CD14-positive monocyte (primary cell): Measurements from ENCODE around the gene EPHA2. TPM values are rescaled to one million over a fixed set of nuclear protein-coding genes. Genes with fewer than 3 reads are reported as not detected.
"Not testable (repeated sequence)": the region's sequence is repeated elsewhere in the genome, so short reads cannot be mapped to it uniquely, and the experiment has no call there.

Experiments used
- DNase-seq, 3 donors: peaks; one replicate each; pipeline ENCODE4 v3.0.0-alpha.2; 2011 to 2022
- H2AFZ ChIP-seq: 2 replicates; pipeline ENCODE4 v1.6.0; 2012; ENCODE audit warnings: mild to moderate bottlenecking, low read depth, low read length, inconsistent platforms; ENCODE audit not compliant: insufficient read depth, poor library complexity, severe bottlenecking
- H3K27ac ChIP-seq, 2 donors: 1 replicate in 1 of 2; 2 replicates in 1 of 2; pipeline ENCODE4 v1.5.1; 2012 to 2013; ENCODE audit warnings: low read length in 2 of 2, control low read depth in 1 of 2, inconsistent platforms in 1 of 2, low read depth in 1 of 2, mild to moderate bottlenecking in 1 of 2
- H3K27me3 ChIP-seq, 2 donors: one replicate each; pipeline versions ENCODE4 v1.6.0 to v1.6.1; 2011 to 2013; ENCODE audit warnings: low read length in 2 of 2; ENCODE audit not compliant: control insufficient read depth in 2 of 2, insufficient read depth in 2 of 2
- H3K36me3 ChIP-seq, 2 donors: replicated peaks in 1 of 2; 1 replicate in 1 of 2; 2 replicates in 1 of 2; pipeline versions ENCODE4 v1.5.1 to v1.6.1; 2012 to 2013; ENCODE audit warnings: low read length in 2 of 2, control low read depth in 1 of 2, inconsistent platforms in 1 of 2, mild to moderate bottlenecking in 1 of 2; ENCODE audit not compliant: insufficient read depth in 2 of 2, control insufficient read depth in 1 of 2
- H3K4me1 ChIP-seq, 2 donors: 1 replicate in 1 of 2; 2 replicates in 1 of 2; pipeline versions ENCODE4 v1.5.1 to v1.6.1; 2012 to 2013; ENCODE audit warnings: low read length in 2 of 2, control low read depth in 1 of 2, inconsistent platforms in 1 of 2, mild to moderate bottlenecking in 1 of 2, moderate library complexity in 1 of 2; ENCODE audit not compliant: insufficient read depth in 2 of 2, control insufficient read depth in 1 of 2
- H3K4me2 ChIP-seq: replicated peaks from 2 replicates; pipeline ENCODE3; 2012; ENCODE audit warnings: low read length, moderate library complexity, mild to moderate bottlenecking; ENCODE audit not compliant: poor library complexity, severe bottlenecking; ENCODE audit errors: extremely low read depth
- H3K4me3 ChIP-seq, 3 experiments: fragments of 200-600 bp in 1 of 3; sonication (generic) in 1 of 3; replicated peaks in 1 of 3; 1 replicate in 2 of 3; 2 replicates in 1 of 3; pipeline ENCODE4 v1.5.1; 2011 to 2013; ENCODE audit warnings: low read length in 3 of 3, mild to moderate bottlenecking in 3 of 3, control low read depth in 2 of 3, low read depth in 2 of 3, inconsistent platforms in 1 of 3, moderate library complexity in 1 of 3
- H3K79me2 ChIP-seq: 2 replicates; pipeline ENCODE4 v1.6.0; 2012; ENCODE audit warnings: mild to moderate bottlenecking, control low read depth, inconsistent platforms, low read length, moderate library complexity; ENCODE audit not compliant: insufficient read depth
- H3K9ac ChIP-seq: 2 replicates; pipeline ENCODE4 v1.6.0; 2017; ENCODE audit warnings: low read length, mild to moderate bottlenecking; ENCODE audit not compliant: insufficient read depth, poor library complexity, severe bottlenecking
- H3K9me3 ChIP-seq, 2 donors: replicated peaks in 1 of 2; 1 replicate in 1 of 2; 2 replicates in 1 of 2; pipeline versions ENCODE4 v1.5.1 to v1.6.1; 2012 to 2013; ENCODE audit warnings: low read length in 2 of 2, control low read depth in 1 of 2; ENCODE audit not compliant: control insufficient read depth in 1 of 2, insufficient read depth in 1 of 2
- H4K20me1 ChIP-seq: 2 replicates; pipeline ENCODE4 v1.6.0; 2012; ENCODE audit warnings: mild to moderate bottlenecking, low read length, control low read depth, moderate library complexity; ENCODE audit not compliant: insufficient read depth
- H3K27ac Mint-ChIP-seq, 7 donors: one replicate each; pipeline ENCODE4 v1.8.0; 2020; ENCODE audit warnings: mild to moderate bottlenecking in 7 of 7, mixed read lengths in 7 of 7, moderate library complexity in 6 of 7, inconsistent platforms in 2 of 7
- H3K27me3 Mint-ChIP-seq, 3 donors: one replicate each; pipeline ENCODE4 v1.8.0; 2021 to 2022; ENCODE audit warnings: low read depth in 3 of 3, mild to moderate bottlenecking in 3 of 3, mixed read lengths in 3 of 3, moderate library complexity in 3 of 3, inconsistent platforms in 1 of 3
- H3K36me3 Mint-ChIP-seq, 2 donors: one replicate each; pipeline ENCODE4 v1.8.0; 2020; ENCODE audit warnings: mixed read lengths in 2 of 2, inconsistent platforms in 1 of 2, mild to moderate bottlenecking in 1 of 2
- H3K4me1 Mint-ChIP-seq: one replicate; pipeline ENCODE4 v1.8.0; 2020; ENCODE audit warnings: mild to moderate bottlenecking, mixed read lengths
- H3K4me3 Mint-ChIP-seq, 2 donors: one replicate each; pipeline ENCODE4 v1.8.0; 2020; ENCODE audit warnings: mild to moderate bottlenecking in 2 of 2, mixed read lengths in 2 of 2, moderate library complexity in 1 of 2
- H3K9me3 Mint-ChIP-seq, 7 donors: one replicate each; pipeline ENCODE4 v1.8.0; 2020 to 2022; ENCODE audit warnings: mixed read lengths in 7 of 7, mild to moderate bottlenecking in 6 of 7, moderate library complexity in 6 of 7, inconsistent platforms in 2 of 7
- WGBS: methylation state at CpG from one replicate; pipeline ENCODE4 v1.1.5; 2013; ENCODE audit warnings: missing lambda C conversion rate; ENCODE audit not compliant: insufficient coverage; 5-methylcytosine and 5-hydroxymethylcytosine counted together
- intact Hi-C, 2 donors: fragments of 100-400 bp; cut with micrococcal nuclease; formaldehyde crosslinking; loops; one replicate each; pipeline versions ENCODE4 v1.15.0 to v1.15.1; 2023
- polyA plus RNA-seq, 3 donors: library from polyadenylated mRNA; depleted of rRNA in 1 of 3; unstranded in 2 of 3; stranded (reverse) in 1 of 3; fragments of 300-500 nt in 2 of 3; fragments of >200 nt in 1 of 3; fragmentation: Illumina TruSeq in 2 of 3; gene quantifications; 1 replicate in 2 of 3; 2 replicates in 1 of 3; pipeline ENCODE4 v1.2.3, GENCODE V29; 2012 to 2021
- TF ChIP-seq, protein P1 (sequence below): fragments of 200-600 bp; IDR thresholded peaks from one replicate; pipeline ENCODE4 v1.8.0; 2022; ENCODE audit warnings: antibody characterized with exemption, mild to moderate bottlenecking

Gene EPHA2
- polyA plus RNA-seq, 3 donors: 0.03 TPM; not detected in 2

DNA sequence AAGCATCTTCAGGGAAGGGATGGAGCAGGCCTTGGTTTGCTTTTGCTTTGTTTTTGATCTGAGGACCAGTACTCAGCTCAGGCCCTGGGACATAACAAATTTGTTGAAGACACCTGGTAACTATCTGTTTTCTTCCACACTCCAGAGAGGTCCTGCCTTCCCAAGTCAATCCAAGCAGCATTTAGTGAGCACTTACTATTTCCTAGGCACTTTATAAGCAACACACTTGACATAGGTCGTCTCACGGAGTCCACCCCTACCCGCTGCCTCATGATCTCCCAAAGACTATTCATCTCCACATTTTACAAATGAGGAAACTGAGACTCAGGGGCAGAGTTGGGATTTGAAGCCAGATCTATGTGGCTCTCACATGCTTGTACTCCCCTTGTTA lies 14.4 kb upstream of the EPHA2 start:
- no peak overlapping the region for H3K4me3 Mint-ChIP-seq
- no peaks in the 10 kb centered on the region for H3K79me2 ChIP-seq
- H3K27me3 Mint-ChIP-seq: peaks cover 37 to 55% (median 47%) of the 10 kb centered on the region in 3 donors
- no peaks in the 10 kb centered on the region for H4K20me1 ChIP-seq
- H3K36me3 Mint-ChIP-seq: no peaks in the 10 kb centered on the region
- H3K36me3 ChIP-seq: no peaks in the 10 kb centered on the region
- H2AFZ ChIP-seq: no peak overlapping the region
- no peak for DNase-seq
- no peak overlapping the region for H3K27ac Mint-ChIP-seq
- H3K4me2 ChIP-seq: no peak overlapping the region
- no CpG with 5 or more reads among the region's 3 CpGs for WGBS
- intact Hi-C loops: no loop called here
- no peak overlapping the region for H3K27ac ChIP-seq
- TF ChIP-seq, protein P1, sequence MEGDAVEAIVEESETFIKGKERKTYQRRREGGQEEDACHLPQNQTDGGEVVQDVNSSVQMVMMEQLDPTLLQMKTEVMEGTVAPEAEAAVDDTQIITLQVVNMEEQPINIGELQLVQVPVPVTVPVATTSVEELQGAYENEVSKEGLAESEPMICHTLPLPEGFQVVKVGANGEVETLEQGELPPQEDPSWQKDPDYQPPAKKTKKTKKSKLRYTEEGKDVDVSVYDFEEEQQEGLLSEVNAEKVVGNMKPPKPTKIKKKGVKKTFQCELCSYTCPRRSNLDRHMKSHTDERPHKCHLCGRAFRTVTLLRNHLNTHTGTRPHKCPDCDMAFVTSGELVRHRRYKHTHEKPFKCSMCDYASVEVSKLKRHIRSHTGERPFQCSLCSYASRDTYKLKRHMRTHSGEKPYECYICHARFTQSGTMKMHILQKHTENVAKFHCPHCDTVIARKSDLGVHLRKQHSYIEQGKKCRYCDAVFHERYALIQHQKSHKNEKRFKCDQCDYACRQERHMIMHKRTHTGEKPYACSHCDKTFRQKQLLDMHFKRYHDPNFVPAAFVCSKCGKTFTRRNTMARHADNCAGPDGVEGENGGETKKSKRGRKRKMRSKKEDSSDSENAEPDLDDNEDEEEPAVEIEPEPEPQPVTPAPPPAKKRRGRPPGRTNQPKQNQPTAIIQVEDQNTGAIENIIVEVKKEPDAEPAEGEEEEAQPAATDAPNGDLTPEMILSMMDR: no peak
- H3K9me3 ChIP-seq: no peaks in the 10 kb centered on the region
- H3K9ac ChIP-seq: no peak overlapping the region
- H3K4me1 Mint-ChIP-seq: peaks cover 28% of the 10 kb centered on the region
- peaks cover 6 to 44% of the 10 kb centered on the region in 2 donors for H3K27me3 ChIP-seq
- H3K4me3 ChIP-seq: no peak overlapping the region
- H3K9me3 Mint-ChIP-seq: peaks cover 0 to 8% (median 0%) of the 10 kb centered on the region in 7 donors
- H3K4me1 ChIP-seq: peaks cover 20 to 23% of the 10 kb centered on the region in 2 donors

DNA sequence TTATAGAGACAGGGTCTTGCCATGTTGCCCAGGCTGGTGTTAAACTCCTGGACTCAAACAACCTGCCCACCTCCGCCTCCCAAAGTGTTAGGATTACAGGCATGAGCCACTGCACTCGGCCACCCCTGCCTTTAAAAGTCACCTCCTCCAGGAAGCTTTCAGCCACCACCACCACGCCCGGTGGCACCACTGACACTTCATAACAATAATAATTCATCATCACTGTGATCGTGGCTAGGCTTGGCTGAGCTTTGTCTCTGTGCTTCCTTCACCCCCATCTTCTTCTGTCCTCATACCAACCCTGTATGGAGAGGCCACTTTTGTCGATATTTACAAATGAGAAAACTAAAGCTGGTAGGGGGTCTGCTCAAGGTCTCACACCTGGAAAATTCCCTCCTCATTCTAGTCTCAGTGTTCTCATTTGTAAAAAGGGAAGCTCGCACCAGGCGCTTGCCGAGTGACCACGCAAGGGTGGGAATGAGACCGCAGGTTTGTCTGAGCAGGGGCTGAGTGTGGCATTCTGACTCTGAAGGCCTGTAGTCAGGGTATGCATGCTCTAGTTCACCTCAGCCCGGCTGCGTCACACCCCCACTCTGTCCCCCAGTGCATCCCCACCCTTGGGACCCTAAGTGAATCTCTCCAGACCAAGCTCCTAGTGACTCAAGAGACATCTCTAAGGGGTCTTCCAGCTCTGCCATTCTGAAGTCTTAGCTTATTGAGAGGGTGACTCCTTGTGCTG lies 12.9 kb upstream of the EPHA2 start:
- DNase-seq: peak in 1 of 3 donors; percentile 10
- intact Hi-C loops: no loop called here
- no peak overlapping the region for H3K4me2 ChIP-seq
- no peak overlapping the region for H3K9ac ChIP-seq
- H3K27me3 ChIP-seq: peaks cover 6 to 44% of the 10 kb centered on the region in 2 donors
- H4K20me1 ChIP-seq: no peaks in the 10 kb centered on the region
- H3K9me3 Mint-ChIP-seq: peaks cover 0 to 8% (median 0%) of the 10 kb centered on the region in 7 donors
- no peak overlapping the region for H2AFZ ChIP-seq
- 17% methylated on average over 8 of the region's 13 CpGs for WGBS
- no peaks in the 10 kb centered on the region for H3K9me3 ChIP-seq
- TF ChIP-seq, protein P1: no peak
- peaks cover 21% of the 10 kb centered on the region for H3K4me1 Mint-ChIP-seq
- peak overlapping the region in 3 of 7 donors; percentile 32 to 53 (median 32) for H3K27ac Mint-ChIP-seq
- peaks cover 39 to 65% (median 53%) of the 10 kb centered on the region in 3 donors for H3K27me3 Mint-ChIP-seq
- H3K36me3 ChIP-seq: no peaks in the 10 kb centered on the region
- H3K4me3 Mint-ChIP-seq: peak overlapping the region in 1 of 2 donors; percentile 66
- peaks cover 12 to 15% of the 10 kb centered on the region in 2 donors for H3K4me1 ChIP-seq
- no peaks in the 10 kb centered on the region for H3K79me2 ChIP-seq
- no peak overlapping the region for H3K4me3 ChIP-seq
- H3K36me3 Mint-ChIP-seq: no peaks in the 10 kb centered on the region
- no peak overlapping the region for H3K27ac ChIP-seq

DNA sequence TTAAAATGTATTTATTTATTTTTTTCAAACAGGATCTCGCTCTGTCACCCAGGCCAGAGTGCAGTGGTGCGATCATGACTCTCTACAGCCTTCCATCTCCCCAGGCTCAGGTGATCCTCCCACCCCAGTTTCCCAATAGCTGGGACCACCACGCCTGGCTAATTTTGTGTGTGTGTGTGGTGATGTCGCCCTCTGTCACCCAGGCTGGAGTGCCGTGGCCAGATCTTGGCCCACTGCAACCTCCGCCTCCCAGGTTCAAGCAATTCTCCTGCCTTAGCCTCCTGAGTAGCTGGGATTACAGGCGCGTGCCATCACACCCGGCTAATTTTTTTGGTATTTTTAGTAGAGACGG lies 12.3 kb upstream of the EPHA2 start:
- H3K4me1 ChIP-seq, DNase-seq, H3K79me2 ChIP-seq, H3K4me3 ChIP-seq, H4K20me1 ChIP-seq, H3K9me3 ChIP-seq, H3K27ac ChIP-seq, H2AFZ ChIP-seq, H3K4me2 ChIP-seq, H3K36me3 ChIP-seq, H3K36me3 Mint-ChIP-seq, intact Hi-C loops, H3K27ac Mint-ChIP-seq, H3K9ac ChIP-seq, H3K9me3 Mint-ChIP-seq: not testable (repeated sequence)
- Mint-ChIP-seq H3K27me3 (peaks cover 46 to 70% (median 59%) of the 10 kb centered on the region in 3 donors), H3K4me1 (peaks cover 15% of the 10 kb centered on the region), H3K4me3 (peak overlapping the region in 1 of 2 donors; percentile 66)
- H3K27me3 ChIP-seq: peaks cover 6 to 49% of the 10 kb centered on the region in 2 donors
- 50% methylated on average over 2 of the region's 10 CpGs for WGBS
